ENCODE results near the gene SDHAF4.

Gene SDHAF4

GRCh38 chr6:70629929-70630328, 63.2 kb downstream of the SDHAF4 start:
- Histone ChIP-seq H3K36me3 (ENCODE audit: control insufficient read depth in 4 of 4, insufficient read depth in 4 of 4, low read length in 3 of 4) (no peaks in the 10 kb centered on the region), H3K27me3 (replicated peaks in 2 of 5; ENCODE audit: control insufficient read depth in 4 of 5, insufficient read depth in 5 of 5, low read length in 4 of 5) (no peaks in the 10 kb centered on the region), H3K4me1 (ENCODE audit: control extremely low read depth in 1 of 4, control insufficient read depth in 4 of 4, insufficient read depth in 4 of 4, low read length in 3 of 4) (no peaks in the 10 kb centered on the region), H3K27ac (ENCODE audit: insufficient read depth in 1 of 2, low read depth in 1 of 2, low read length in 2 of 2, poor library complexity in 1 of 2, severe bottlenecking in 2 of 2) (no peak overlapping the region), H3K9me3 (ENCODE audit: control extremely low read depth in 1 of 5, control insufficient read depth in 4 of 5, insufficient read depth in 2 of 5, low read depth in 1 of 5, low read length in 4 of 5) (peaks cover 0 to 2% (median 0%) of the 10 kb centered on the region in 5 experiments), H3K4me3 (ENCODE audit: control insufficient read depth in 1 of 7, extremely low read depth in 1 of 7, insufficient read depth in 4 of 7, low read depth in 2 of 7, low read length in 6 of 7) (no peak overlapping the region)
- DNase-seq, result no peak
- WGBS (ENCODE audit: insufficient coverage), result 100% methylated on average over 1 of the region's 1 CpG
- CTCF ChIA-PET, result no interaction called here
- POLR2A ChIA-PET, result no interaction called here

DNA sequence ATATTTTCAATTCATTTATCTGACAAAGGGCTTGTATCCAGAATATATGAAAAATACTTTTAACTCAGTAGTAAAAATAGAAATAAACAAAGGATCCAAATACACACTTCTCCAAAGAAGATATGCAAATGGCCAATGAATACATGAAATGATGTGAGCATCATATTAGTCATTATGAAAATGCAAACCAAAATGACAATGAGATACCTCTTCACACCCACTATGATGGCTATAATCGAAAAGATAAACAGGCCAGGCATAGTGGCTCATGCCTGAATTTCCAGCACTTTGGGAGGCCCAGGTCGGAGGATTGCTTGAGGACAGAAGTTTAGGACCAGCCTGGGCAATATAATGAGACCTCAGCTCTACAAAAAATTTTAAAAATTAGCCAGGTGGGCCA, 67.1 kb downstream of the SDHAF4 start:
- no peaks in the 10 kb centered on the region for H3K27me3 ChIP-seq (replicated peaks in 2 of 5; ENCODE audit: control insufficient read depth in 4 of 5, insufficient read depth in 5 of 5, low read length in 4 of 5)
- POLR2A ChIA-PET, result no interaction called here

GRCh38 chr6:70636596-70636995, 69.9 kb downstream of the SDHAF4 start:
- no peaks in the 10 kb centered on the region for H3K36me3 ChIP-seq (ENCODE audit: control insufficient read depth in 4 of 4, insufficient read depth in 4 of 4, low read length in 3 of 4)
- H3K9me3 ChIP-seq (ENCODE audit: control extremely low read depth in 1 of 5, control insufficient read depth in 4 of 5, insufficient read depth in 2 of 5, low read depth in 1 of 5, low read length in 4 of 5), result no peaks in the 10 kb centered on the region
- H3K4me3 ChIP-seq (ENCODE audit: control insufficient read depth in 1 of 7, extremely low read depth in 1 of 7, insufficient read depth in 4 of 7, low read depth in 2 of 7, low read length in 6 of 7), result no peak overlapping the region
- H3K27ac ChIP-seq (ENCODE audit: insufficient read depth in 1 of 2, low read depth in 1 of 2, low read length in 2 of 2, poor library complexity in 1 of 2, severe bottlenecking in 2 of 2), result no peak overlapping the region
- peaks cover 0 to 2% (median 0%) of the 10 kb centered on the region in 4 experiments for H3K4me1 ChIP-seq (ENCODE audit: control extremely low read depth in 1 of 4, control insufficient read depth in 4 of 4, insufficient read depth in 4 of 4, low read length in 3 of 4)
- no peaks in the 10 kb centered on the region for H3K27me3 ChIP-seq (replicated peaks in 2 of 5; ENCODE audit: control insufficient read depth in 4 of 5, insufficient read depth in 5 of 5, low read length in 4 of 5)
- no peak for DNase-seq
- WGBS (ENCODE audit: insufficient coverage), result 100% methylated on average over 1 of the region's 8 CpGs
- CTCF ChIA-PET, result no interaction called here
- POLR2A ChIA-PET, result no interaction called here

More for the DNA sequence above, 67.1 kb downstream of the SDHAF4 start:
- no peaks in the 10 kb centered on the region for H3K4me1 ChIP-seq (ENCODE audit: control extremely low read depth in 1 of 4, control insufficient read depth in 4 of 4, insufficient read depth in 4 of 4, low read length in 3 of 4)
- CTCF ChIA-PET, result no interaction called here
- WGBS (ENCODE audit: insufficient coverage), result 50% methylated on average over 2 of the region's 2 CpGs
- H3K36me3 ChIP-seq (ENCODE audit: control insufficient read depth in 4 of 4, insufficient read depth in 4 of 4, low read length in 3 of 4), result no peaks in the 10 kb centered on the region
- H3K9me3 ChIP-seq (ENCODE audit: control extremely low read depth in 1 of 5, control insufficient read depth in 4 of 5, insufficient read depth in 2 of 5, low read depth in 1 of 5, low read length in 4 of 5), result no peaks in the 10 kb centered on the region
- no peak for DNase-seq
- H3K27ac ChIP-seq (ENCODE audit: insufficient read depth in 1 of 2, low read depth in 1 of 2, low read length in 2 of 2, poor library complexity in 1 of 2, severe bottlenecking in 2 of 2), result no peak overlapping the region
- H3K4me3 ChIP-seq (ENCODE audit: control insufficient read depth in 1 of 7, extremely low read depth in 1 of 7, insufficient read depth in 4 of 7, low read depth in 2 of 7, low read length in 6 of 7), result no peak overlapping the region

DNA sequence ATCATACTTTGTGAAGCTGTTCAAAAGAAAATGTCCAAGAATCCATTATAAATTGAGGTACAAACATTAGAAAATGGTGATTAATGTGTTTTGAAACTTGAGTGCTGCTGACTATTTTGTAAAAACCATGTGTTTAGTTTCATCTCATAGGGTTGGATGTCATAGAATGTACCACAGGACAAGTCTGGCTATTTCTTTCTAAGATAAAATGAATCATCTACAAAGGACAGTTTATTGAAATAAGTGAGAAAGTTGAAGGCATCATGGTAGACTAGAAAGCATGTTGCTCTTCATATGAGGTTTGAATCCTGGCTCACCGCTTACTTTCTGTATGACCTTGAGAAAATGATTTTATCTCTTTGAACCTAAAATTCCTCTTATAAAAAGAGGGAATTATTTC, 71.7 kb downstream of the SDHAF4 start:
- H3K36me3 ChIP-seq (ENCODE audit: control insufficient read depth in 4 of 4, insufficient read depth in 4 of 4, low read length in 3 of 4), result no peaks in the 10 kb centered on the region
- no peak overlapping the region for H3K27ac ChIP-seq (ENCODE audit: insufficient read depth in 1 of 2, low read depth in 1 of 2, low read length in 2 of 2, poor library complexity in 1 of 2, severe bottlenecking in 2 of 2)
- H3K4me3 ChIP-seq (ENCODE audit: control insufficient read depth in 1 of 7, extremely low read depth in 1 of 7, insufficient read depth in 4 of 7, low read depth in 2 of 7, low read length in 6 of 7), result no peak overlapping the region
- peaks cover 0 to 2% (median 0%) of the 10 kb centered on the region in 4 experiments for H3K4me1 ChIP-seq (ENCODE audit: control extremely low read depth in 1 of 4, control insufficient read depth in 4 of 4, insufficient read depth in 4 of 4, low read length in 3 of 4)
- H3K9me3 ChIP-seq (ENCODE audit: control extremely low read depth in 1 of 5, control insufficient read depth in 4 of 5, insufficient read depth in 2 of 5, low read depth in 1 of 5, low read length in 4 of 5), result no peaks in the 10 kb centered on the region
- no peak for DNase-seq
- no peaks in the 10 kb centered on the region for H3K27me3 ChIP-seq (replicated peaks in 2 of 5; ENCODE audit: control insufficient read depth in 4 of 5, insufficient read depth in 5 of 5, low read length in 4 of 5)
- ChIA-PET POLR2A (no interaction called here), CTCF (no interaction called here)
- no CpG with 5 or more reads among the region's 1 CpG for WGBS (ENCODE audit: insufficient coverage)

All from common myeloid progenitor, CD34-positive (primary cell).